ENCODE data around the gene ALAD. TPM values are rescaled to one million over a fixed set of nuclear protein-coding genes. Genes with fewer than 3 reads are reported as not detected.

ALAD gene
- total and polyA plus RNA-seq, 2 of the 8 experiments (the other 6 are each of a cell fraction or from before 2014, with no cell fraction given), result 8.2 to 15.3 TPM

GRCh38 chr9:113444736-113445135 is 43.7 kb upstream of the ALAD start:
- no peak overlapping the region for H2BK5ac ChIP-seq (ENCODE audit: low read depth, low read length)
- H3K27ac ChIP-seq (ENCODE audit: low read depth, low read length), result no peak overlapping the region
- no peak overlapping the region for H3K4ac ChIP-seq (replicated peaks; ENCODE audit: insufficient read length, low read depth, low read length)
- no peak overlapping the region for H2AFZ ChIP-seq (ENCODE audit: low read length)
- H3K9me3 ChIP-seq (ENCODE audit: insufficient read depth in 2 of 2, low read depth in 1 of 2, low read length in 1 of 2), result no peaks in the 10 kb centered on the region
- no peak overlapping the region for H3K4me3 ChIP-seq (ENCODE audit: extremely low read depth in 1 of 4, insufficient read depth in 2 of 4, low read depth in 3 of 4, low read length in 4 of 4)
- H3K9ac ChIP-seq (replicated peaks in 1 of 4; ENCODE audit: extremely low read depth in 1 of 4, low read depth in 3 of 4, low read length in 3 of 4), result no peak overlapping the region
- ChIA-PET POLR2A (ENCODE audit: partially characterized antibody) (interaction anchor here (1.1 to 1.8 kb wide), 3 partner anchors 34 to 150 kb away, joined by 3 to 6 read pairs (median 4); partner anchors contain the start of genes C9orf43 and POLE3), CTCF (ENCODE audit: partially characterized antibody) (interaction anchor here (1.0 to 10.1 kb wide), 7 partner anchors 48 to 213 kb away, joined by 3 to 191 read pairs (median 17); no protein-coding TSS in a partner anchor)
- H4K91ac ChIP-seq (replicated peaks; ENCODE audit: insufficient read length, low read length), result no peak overlapping the region
- H3K79me1 ChIP-seq (ENCODE audit: low read depth, low read length), result no peaks in the 10 kb centered on the region
- no peaks in the 10 kb centered on the region for H3K36me3 ChIP-seq (ENCODE audit: control insufficient read depth in 2 of 4, insufficient read depth in 4 of 4, low read length in 3 of 4)
- no peak overlapping the region for H2BK120ac ChIP-seq (replicated peaks; ENCODE audit: low read depth, low read length)
- H3K23me2 ChIP-seq (ENCODE audit: low read depth, low read length), result peaks cover 2% of the 10 kb centered on the region; the same call in 1 of the 2 replicates
- no peaks in the 10 kb centered on the region for H4K20me1 ChIP-seq (replicated peaks in 1 of 2; ENCODE audit: control insufficient read depth in 1 of 2, insufficient read depth in 2 of 2, low read length in 2 of 2)
- no peak for TF ChIP-seq CBX8 (IDR thresholded peaks at IDR 0.05; ENCODE audit: borderline replicate concordance, low read depth, low read length)
- TF ChIP-seq EZH2 (IDR thresholded peaks at IDR 0.05; ENCODE audit: low read depth, low read length, severe bottlenecking), result no peak
- no peak for TF ChIP-seq POLR2AphosphoS5 (IDR thresholded peaks at IDR 0.05; ENCODE audit: low read depth, low read length)
- TF ChIP-seq GTF2F1 (IDR thresholded peaks at IDR 0.05; ENCODE audit: borderline replicate concordance, low read depth, low read length), result no peak
- TF ChIP-seq PHF8 (conservative IDR thresholded peaks at IDR 0.05; ENCODE audit: low read depth, low read length), result no peak
- no peak for TF ChIP-seq CBX5 (IDR thresholded peaks at IDR 0.05; ENCODE audit: low read depth, low read length)
- no peak for TF ChIP-seq KDM4A (IDR thresholded peaks at IDR 0.05; ENCODE audit: low read depth, low read length, severe bottlenecking)
- no peak overlapping the region for H4K5ac ChIP-seq (ENCODE audit: insufficient read length, low read depth, low read length)
- H2AK5ac ChIP-seq (ENCODE audit: low read depth, low read length), result no peak overlapping the region
- no peak overlapping the region for H3K14ac ChIP-seq (ENCODE audit: insufficient read length)
- H3K27me3 ChIP-seq (replicated peaks in 1 of 4; ENCODE audit: control insufficient read depth in 3 of 4, extremely low read depth in 1 of 4, insufficient read depth in 3 of 4, low read length in 3 of 4), result no peaks in the 10 kb centered on the region
- no peak overlapping the region for H3K56ac ChIP-seq (replicated peaks; ENCODE audit: insufficient read length, low read depth, low read length)
- H3K79me2 ChIP-seq (ENCODE audit: control insufficient read depth in 1 of 2, insufficient read depth in 2 of 2, low read length in 2 of 2), result no peaks in the 10 kb centered on the region
- no peak overlapping the region for H2BK12ac ChIP-seq (ENCODE audit: low read depth, low read length)
- H3K18ac ChIP-seq (ENCODE audit: extremely low read depth, low read length), result no peak overlapping the region
- 79% methylated on average over 2 of the region's 2 CpGs; no CpG with 5 or more reads in 1 of the 2 experiments for WGBS, 2 experiments (ENCODE audit: extremely low coverage in 1 of 2, insufficient coverage in 1 of 2, insufficient read length in 1 of 2, insufficient replicate concordance in 2 of 2, low coverage in 1 of 2, low lambda C conversion rate in 2 of 2, missing lambda C conversion rate in 1 of 2)
- no peak overlapping the region for H4K8ac ChIP-seq (ENCODE audit: extremely low read depth, insufficient read depth, low read length)
- no peaks in the 10 kb centered on the region for H3K4me1 ChIP-seq (replicated peaks in 1 of 4; ENCODE audit: control insufficient read depth in 3 of 4, insufficient read depth in 4 of 4, low read length in 3 of 4)
- H2BK15ac ChIP-seq (ENCODE audit: low read length), result no peak overlapping the region
- FAIRE-seq (no peak), DNase-seq (ENCODE audit: low read depth in 1 of 2, low spot score in 2 of 2) (no peak)
- H2BK20ac ChIP-seq (ENCODE audit: low read length), result peak overlapping the region; percentile 34; the same call in 1 of the 2 replicates
- H3K23ac ChIP-seq (ENCODE audit: insufficient read length), result no peak overlapping the region
- H3K4me2 ChIP-seq (ENCODE audit: insufficient read depth in 1 of 2, low read depth in 2 of 2, low read length in 2 of 2), result no peak overlapping the region

Measured in H1 (cell line).